Fibroblast of skin of right biceps (primary cell): ENCODE results near the gene PYGM.

ENCODE experiments used
- DNase-seq: peaks from one replicate; pipeline ENCODE4 v3.0.0-alpha.2; 2013

Gene PYGM

DNA sequence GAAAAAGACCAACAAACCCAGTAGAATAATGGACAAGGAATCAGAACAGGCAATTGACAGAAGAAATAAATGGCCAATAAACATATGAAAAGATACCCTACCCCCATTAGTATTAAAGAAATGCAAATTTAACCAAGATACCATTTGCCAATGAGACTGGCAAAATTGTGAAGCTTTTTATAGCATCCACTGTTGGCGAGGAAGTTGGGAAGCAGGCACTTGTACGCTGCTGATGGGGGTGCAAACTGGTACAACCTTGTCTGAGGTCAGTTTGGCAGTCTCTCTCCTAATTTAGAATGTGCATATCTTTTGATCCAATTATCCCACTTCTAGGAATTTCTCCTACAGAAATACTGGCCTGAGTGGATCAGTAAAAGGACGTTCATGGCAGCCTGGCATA is 28.2 kb downstream of the PYGM start:
- DNase-seq = no peak

DNA sequence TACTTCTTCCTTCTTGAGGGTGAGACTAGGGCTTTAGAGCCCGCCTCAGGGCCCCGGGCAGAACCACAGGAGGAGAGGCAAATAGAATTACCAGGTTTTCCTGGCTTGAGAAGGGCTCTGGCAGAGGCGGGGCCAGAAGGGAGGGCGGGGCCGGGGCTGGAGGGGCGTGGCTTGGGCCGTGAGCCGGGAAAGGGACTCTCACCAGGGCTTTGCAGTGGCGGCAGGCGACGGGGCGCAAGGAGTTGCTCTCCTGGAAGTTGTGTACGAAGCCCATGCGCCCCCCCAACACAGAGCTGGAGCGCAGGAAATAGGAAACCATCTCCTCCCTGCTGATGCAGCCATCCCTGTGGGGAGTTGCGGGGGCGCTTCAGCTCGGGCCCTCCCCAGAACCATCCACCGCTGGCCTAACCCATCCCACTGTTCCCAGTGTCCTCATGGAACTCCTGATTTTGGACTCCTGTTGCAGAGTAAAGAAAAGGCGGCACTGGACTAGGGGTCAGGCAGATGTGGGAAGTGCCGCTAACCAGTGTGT is 29.9 kb downstream of the PYGM start:
- DNase-seq = no peak

DNA sequence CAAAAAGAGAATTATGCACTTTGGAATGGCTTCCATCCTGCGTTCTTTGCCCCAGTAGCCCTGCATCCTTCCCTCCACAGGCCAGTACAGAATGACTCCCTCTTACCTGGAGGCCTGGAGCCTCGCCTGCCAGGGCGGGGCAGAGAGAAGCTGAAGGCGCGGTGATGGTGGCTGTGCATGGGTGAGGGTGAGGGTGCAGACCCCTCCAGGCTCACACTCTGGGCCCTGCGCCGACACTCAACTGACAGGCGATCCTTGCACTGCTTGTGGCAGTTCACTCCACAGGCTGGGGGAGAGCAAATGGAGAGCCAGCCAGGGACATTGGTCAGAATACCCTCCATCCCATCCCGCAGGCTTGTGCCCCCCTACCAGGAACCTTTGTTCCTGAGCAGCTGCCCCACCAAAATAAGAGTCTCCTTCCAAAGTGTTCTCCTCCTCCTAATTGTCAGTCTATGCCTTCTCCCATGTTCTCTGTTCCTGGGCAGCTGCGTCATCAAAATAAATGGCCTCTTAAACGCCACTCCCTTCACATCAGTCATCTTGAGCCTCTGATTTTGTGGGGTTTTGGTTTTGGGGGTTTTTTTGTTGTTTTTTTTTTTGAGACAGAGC is 30.9 kb downstream of the PYGM start:
- no peak for DNase-seq

GRCh38 chr11:64726867-64727530 is 32.8 kb downstream of the PYGM start:
- DNase-seq = no peak

DNA sequence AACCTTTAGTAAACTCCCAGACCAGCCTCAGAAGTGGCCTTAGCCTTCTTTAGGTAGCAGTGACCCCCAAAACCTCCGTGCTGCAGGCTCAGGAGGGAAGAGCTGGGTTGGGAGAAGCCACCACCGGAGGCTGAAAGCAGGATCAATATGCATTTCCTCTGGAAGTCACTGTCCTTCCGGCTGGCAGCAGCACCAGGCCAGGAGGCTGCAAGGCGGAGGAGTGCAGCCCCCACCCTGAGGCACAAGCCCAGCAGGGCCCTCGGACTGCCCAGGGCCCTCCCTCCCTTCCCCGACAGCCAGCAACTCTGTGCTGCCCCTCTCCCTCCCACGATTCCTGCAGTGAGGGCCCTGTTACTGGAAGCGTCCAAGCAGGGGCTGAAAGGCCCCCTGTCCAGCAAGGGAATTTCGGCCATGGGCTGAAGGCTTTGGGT is 33.5 kb downstream of the PYGM start:
- no peak for DNase-seq

GRCh38 chr11:64724863-64725532 is 34.8 kb downstream of the PYGM start:
- no peak for DNase-seq

- no peak for DNase-seq
Observed at GRCh38 chr11:64723907-64724862, 35.6 kb downstream of the PYGM start.

DNA sequence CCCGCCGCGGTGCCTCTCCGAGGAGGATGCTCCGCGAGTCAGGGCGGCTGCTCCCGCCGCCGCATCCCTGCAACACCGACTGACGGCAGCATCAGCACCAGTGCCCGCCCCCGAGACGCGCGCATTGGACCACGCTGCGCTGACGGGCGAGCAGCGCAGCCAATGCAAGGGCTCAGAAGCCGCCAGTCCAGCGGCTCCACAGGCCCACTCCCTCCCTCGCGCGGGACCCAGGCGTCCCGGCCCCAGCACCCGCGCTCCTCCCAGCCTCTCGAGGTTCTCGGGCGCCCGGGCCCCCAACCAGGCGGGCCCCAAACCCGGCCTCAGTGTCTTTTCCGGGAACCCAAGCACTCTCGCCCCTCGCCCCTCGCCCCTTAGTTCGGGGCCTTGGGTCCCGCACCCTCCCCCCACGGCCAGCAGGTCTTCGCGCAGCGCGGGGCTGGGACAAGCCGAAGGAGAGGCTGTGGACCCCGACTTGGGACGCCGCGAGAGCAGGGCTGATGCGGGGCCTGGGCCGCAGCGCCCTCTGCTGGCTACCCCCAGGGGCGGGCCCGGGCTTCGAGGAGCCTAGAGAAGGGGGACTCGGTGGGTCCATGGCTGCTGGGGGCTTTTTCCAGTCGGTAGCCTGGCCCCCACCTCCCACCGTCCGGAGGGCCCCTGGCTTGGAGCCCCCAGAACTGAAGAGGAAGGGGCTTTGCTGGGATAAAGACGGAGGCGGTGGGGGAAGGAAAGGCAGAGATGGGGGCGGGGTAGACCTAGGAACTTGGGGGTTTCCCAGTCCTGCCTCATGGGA is 36.5 kb downstream of the PYGM start, which contains the start of gene NRXN2:
Gene NRXN2, minus strand, starts transcription at position 81 of the 790 bp plus-strand sequence. CDS start 9,498 bp downstream, outside the sequence.
- DNase-seq = peak; percentile 75

GRCh38 chr11:64722141-64723065 is 37.4 kb downstream of the PYGM start:
- DNase-seq = no peak

DNA sequence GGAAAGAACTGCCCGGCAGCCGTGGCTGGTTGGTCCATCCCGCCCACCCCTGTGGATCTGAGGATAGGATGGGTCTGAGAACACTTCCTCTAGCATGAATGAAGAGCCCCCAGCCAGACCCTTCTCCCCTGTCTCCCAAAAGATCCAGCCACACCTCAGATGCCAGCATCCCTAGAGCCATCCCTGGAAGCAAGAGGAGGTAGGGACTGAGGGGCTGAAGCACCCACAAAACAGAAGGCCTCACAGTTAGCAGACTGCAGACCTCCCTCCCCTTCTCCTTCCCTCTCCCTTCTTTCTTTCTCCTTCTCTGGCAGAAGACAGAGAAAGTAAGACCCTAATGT is 38.4 kb downstream of the PYGM start:
- DNase-seq = no peak

DNA sequence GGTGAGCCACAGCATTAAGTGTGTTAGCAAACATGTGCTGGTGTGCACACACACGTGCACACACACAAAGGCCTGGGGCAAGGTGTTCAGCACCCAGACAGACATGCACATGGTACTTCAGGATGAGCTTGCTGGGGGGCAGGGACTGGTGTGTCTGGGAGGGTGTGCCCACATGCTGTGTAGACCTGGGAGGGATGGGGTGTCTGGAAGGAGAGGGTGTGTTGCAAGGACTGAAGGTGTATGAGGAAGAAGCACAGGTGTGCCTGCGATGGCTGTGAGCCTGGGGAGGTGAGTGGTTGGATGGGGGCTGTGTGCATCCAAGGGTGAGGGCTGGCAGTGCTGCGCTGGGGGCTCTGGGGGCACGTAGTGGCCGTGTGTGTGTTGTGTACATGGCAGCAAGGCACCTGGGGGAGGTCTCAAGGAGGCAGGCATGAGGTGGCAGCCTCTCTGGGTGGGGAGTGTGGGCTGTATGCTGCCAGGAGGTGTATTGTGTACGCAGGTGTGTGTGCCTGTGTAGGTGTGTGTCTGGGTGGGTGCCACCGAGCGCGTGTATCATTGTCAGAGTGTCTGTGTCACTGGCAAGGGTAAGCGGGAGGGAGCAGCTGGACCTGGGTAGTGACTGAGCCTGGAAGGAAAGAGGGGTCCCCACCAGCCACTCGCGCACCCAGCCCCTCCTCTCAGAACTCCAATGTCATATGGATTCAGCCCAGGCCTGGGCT is 39.0 kb downstream of the PYGM start:
- no peak for DNase-seq

- DNase-seq = no peak
Observed at GRCh38 chr11:64720167-64720566, 39.6 kb downstream of the PYGM start.

- no peak for DNase-seq
Observed at GRCh38 chr11:64719406-64719805, 40.4 kb downstream of the PYGM start.

- no peak for DNase-seq
Observed at GRCh38 chr11:64718780-64719124, 41.0 kb downstream of the PYGM start.

DNA sequence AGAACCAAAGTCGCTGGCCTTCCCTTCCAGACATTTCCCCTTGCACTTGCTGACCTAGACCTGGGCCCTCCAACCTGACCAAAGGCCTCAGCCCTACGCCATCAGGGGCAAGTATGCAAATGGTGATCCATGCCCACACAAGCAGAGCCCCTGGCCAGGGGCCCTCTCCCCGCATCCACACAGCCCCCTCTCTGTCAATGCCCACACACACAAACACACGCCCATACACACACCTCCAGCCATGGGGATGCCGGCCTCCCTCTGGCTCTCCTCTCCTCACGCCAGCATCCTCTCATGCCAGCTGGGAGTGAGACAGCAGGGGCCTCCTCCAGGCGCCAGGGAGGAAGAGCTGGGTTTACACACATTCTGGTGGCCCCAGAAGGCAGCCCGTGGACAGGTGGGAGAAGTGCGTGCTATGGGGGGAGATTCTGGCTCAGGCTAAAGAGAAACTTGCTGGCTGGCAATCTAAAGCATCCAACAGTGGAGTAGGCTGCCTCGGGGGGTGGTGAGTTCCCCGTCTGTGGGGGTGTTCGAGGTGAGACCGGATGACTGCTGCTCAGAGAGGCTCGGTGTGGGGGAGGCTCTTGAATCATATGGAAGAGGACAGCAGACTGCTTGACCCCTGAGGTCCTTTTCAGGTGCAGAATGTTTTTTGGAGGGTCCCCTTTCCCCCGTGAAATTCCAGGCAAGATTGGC is 41.5 kb downstream of the PYGM start:
- DNase-seq = no peak

GRCh38 chr11:64717268-64717578 is 42.6 kb downstream of the PYGM start:
- no peak for DNase-seq

DNA sequence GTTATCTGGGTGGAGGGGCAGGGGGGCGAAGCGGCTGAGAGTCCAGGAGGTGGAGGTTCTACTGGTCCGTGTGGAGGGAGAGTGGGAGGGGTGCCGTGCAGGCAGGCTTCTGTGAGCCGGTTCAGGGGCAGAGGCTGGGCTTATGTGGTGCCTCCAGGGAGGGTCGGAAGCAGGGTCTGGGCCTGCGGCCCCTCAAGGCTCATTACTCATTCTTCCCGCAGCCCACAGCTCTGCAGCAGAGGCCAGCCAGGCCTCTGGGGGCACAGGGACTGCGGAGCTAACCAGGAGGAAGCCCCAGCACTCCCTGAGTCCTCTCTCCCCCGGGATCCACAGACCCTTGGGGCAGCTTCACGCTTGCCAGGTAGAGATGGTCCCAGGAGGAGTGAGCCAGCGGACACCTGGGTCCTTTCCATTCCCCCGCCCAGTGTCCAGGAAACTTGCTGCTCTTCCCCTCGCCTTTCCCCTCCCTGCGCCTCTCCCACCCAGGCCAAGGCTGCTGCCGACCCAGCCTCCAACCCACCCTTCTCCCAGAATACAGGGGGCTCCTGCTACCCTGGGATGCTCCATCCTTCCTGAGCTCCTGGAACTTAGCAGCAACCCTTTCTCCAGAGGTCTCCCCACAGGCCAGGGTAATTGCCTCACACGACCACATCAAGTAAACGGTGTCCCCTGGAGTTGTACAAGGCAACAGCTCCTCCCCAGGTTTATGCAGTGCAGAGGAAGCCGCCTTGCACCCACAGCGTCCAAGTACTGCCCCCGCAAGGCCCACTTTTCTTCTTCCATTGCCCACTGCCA is 43.1 kb downstream of the PYGM start:
- DNase-seq = no peak

GRCh38 chr11:64715756-64716472 is 43.9 kb downstream of the PYGM start:
- no peak for DNase-seq
